K562 treated with DMSO at 1 percent for 4 hours (cell line): Measurements from ENCODE around the gene ZNF443. TPM values are rescaled to one million over a fixed set of nuclear protein-coding genes. Genes with fewer than 3 reads are reported as not detected.

Experiments used
- total RNA-seq: library from RNA; unstranded; fragments of 300-600 nt; gene quantifications from 2 replicates; pipeline ENCODE4 v1.2.3, GENCODE V29; 2022; ENCODE audit not compliant: insufficient read depth

Gene ZNF443
- 1.1 and 1.9 TPM in 2 replicates for total RNA-seq

GRCh38 chr19:12440541-12441316 is at the start of gene ZNF443:
TSS of gene ZNF443 (minus strand) at chr19:12441021. CDS start at chr19:12440914, 107 bp downstream.

DNA sequence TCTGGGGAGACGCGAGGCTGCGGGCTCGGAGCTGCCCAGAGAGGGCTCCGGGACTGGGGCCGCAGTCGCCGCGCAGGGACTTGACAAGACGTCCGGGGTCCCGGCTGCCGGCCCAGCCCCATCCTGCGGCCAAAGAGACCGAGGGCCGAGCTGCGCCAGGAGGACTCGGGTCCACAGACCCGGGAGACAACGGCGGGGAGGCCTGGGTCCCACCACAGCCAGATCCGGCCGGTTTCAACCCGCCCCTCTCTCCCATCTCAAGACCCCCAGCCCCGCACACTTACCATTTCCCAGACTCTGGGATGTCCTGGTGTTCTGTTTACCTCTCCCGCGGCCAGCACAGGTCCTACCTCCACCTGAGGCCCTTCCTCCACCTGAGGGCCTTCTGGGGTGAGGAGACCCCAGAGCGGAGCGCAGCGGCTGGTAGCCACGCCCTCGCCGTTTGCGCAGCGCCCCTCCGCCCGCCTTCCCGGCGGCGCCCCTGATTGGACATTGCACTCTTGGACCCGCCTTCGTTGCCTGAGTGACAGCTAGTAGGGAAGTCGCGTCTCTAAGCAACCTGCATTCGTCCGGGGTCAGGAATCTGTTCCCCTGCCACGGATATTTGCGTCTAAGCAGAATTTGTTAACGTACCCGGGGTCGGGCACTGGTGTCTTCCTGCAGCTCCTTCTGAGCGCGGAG is 43.7 kb upstream of the ZNF443 start, which contains the start of gene ZNF709:
Gene ZNF709, minus strand, starts transcription at position 446 of the 681 bp plus-strand sequence. Its CDS starts 159 bp downstream, at position 287.

DNA sequence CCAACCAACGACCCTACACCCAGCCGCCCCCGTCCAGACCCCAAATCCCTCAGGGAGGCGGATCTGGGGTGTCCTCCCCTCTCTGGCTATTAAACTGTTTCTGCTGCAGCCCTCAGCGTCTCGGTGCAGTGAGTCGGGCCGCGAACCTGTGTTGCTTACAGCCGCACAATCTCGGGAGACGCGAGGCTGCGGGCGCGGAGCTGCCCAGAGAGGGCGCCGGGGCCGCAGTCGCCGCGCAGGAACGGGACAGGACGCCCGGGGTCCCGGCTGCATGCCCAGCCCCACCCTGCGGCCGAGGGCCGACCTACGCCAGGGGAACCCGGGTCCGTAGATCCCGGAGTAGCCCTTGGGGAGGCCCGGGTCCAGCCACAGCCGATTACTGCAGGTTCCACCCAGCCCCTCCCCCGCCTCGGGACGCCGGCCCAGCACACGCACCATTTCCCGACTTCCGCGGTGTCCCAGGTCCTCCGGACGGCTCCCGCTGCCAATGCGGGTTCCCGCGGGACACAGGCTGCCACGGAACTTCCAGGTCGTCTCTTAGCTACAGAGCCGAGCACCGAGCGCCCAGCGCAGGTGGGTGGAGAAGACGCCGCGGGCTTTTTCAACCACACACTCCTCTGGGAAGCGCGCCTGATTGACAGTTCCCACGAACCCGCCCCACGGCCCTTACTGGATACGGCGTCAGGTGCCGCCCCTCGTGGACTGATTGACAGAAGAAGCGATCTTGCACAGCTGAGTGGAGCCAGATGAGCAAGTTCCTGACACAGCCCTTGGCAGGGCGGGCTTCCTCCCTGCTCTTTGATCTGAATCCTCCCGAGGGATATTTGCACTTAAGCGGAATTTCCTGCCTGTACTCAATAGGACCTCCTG is 40.0 kb downstream of the ZNF443 start, which contains the start of gene ZNF799:
Gene ZNF799, minus strand, starts transcription at position 639 of the 870 bp plus-strand sequence. Its CDS starts 201 bp downstream, at position 438.

Other genes starting within 250 kb of the ZNF443 start
- gene ZNF44, start 146.1 kb downstream of the ZNF443 start, total RNA-seq, result 3.7 and 5.3 TPM in 2 replicates
- gene ZNF563, start 107.4 kb downstream of the ZNF443 start, total RNA-seq, result 2.9 and 3.0 TPM in 2 replicates
- gene ZNF442, start 75.3 kb downstream of the ZNF443 start, total RNA-seq, result 1.0 and 1.5 TPM in 2 replicates
- 5.8 and 6.1 TPM in 2 replicates for gene ZNF799, start 39.8 kb downstream of the ZNF443 start, total RNA-seq
- gene ZNF709, start 43.8 kb upstream of the ZNF443 start, total RNA-seq, result 0.13 TPM in 1 of 2 replicates, not detected in the other
- gene ZNF564, start 110.5 kb upstream of the ZNF443 start, total RNA-seq, result 2.7 and 3.2 TPM in 2 replicates
- gene ZNF490, start 169.8 kb upstream of the ZNF443 start, total RNA-seq, result 1.8 TPM in 2 replicates
- gene ZNF791, start 169.9 kb upstream of the ZNF443 start, total RNA-seq, result 4.7 and 5.7 TPM in 2 replicates
- gene MAN2B1, start 225.7 kb upstream of the ZNF443 start, total RNA-seq, result 112 and 118 TPM in 2 replicates
- gene WDR83, start 225.8 kb upstream of the ZNF443 start, total RNA-seq, result 13.2 and 16.5 TPM in 2 replicates
- gene DHPS, start 240.9 kb upstream of the ZNF443 start, total RNA-seq, result 115 and 119 TPM in 2 replicates
- not detected in 2 replicates for gene GNG14, start 247.0 kb upstream of the ZNF443 start, total RNA-seq